Left lung (tissue), 10 donors: ENCODE measurements around the gene SLCO2B1. TPM values are rescaled to one million over a fixed set of nuclear protein-coding genes. Genes with fewer than 3 reads are reported as not detected.

ENCODE experiments used
- ATAC-seq: fragments of 200-7000 bp; cut with Tn5 transposase; one replicate; pipeline ENCODE4 v1.9.1; 2020; ENCODE audit warnings: moderate library complexity
- DNase-seq, 4 donors: peaks; one replicate each; pipeline ENCODE4 v3.0.0-alpha.2; 2013 to 2020
- H3K27ac ChIP-seq, 2 donors: fragments of 200-600 bp; sonication (generic) in 1 of 2; one replicate each; pipeline versions ENCODE4 v1.5.0 to v1.8.0; 2020 to 2021
- H3K27me3 ChIP-seq, 2 donors: fragments of 200-600 bp; sonication (generic) in 1 of 2; one replicate each; pipeline versions ENCODE4 v1.5.0 to v1.8.0; 2020 to 2021
- H3K36me3 ChIP-seq, 2 donors: fragments of 200-600 bp; sonication (generic) in 1 of 2; one replicate each; pipeline versions ENCODE4 v1.5.0 to v1.8.0; 2020 to 2021
- H3K4me1 ChIP-seq, 2 donors: fragments of 200-600 bp; one replicate each; pipeline ENCODE4 v1.8.0; 2021
- H3K4me3 ChIP-seq, 2 donors: fragments of 200-600 bp; sonication (generic) in 1 of 2; one replicate each; pipeline versions ENCODE4 v1.5.0 to v1.8.0; 2020 to 2021; ENCODE audit warnings: mild to moderate bottlenecking in 1 of 2
- H3K9me3 ChIP-seq, 2 donors: fragments of 200-600 bp; sonication (generic) in 1 of 2; one replicate each; pipeline versions ENCODE4 v1.5.0 to v1.8.0; 2020 to 2021
- intact Hi-C, 2 donors: fragments of 100-400 bp; cut with DNase I; formaldehyde crosslinking; loops; one replicate each; pipeline versions ENCODE4 v1.11.2 to v1.14.2; 2022
- polyA plus RNA-seq, 6 donors: library from polyadenylated mRNA; unstranded; fragments of 120-200 nt; gene quantifications; one replicate each; pipeline ENCODE4 v1.2.1, GENCODE V29; 2013; ENCODE audit not compliant: insufficient read length in 6 of 6
- total RNA-seq, 2 donors: library from RNA; stranded (reverse); fragmentation: NEBNext Ultra II Directional; extraction: Animal tissue kit (Norgen Biotek cat#: 25700); gene quantifications; one replicate each; pipeline ENCODE4 v1.2.1, GENCODE V29; 2021
- TF ChIP-seq, protein P1 (sequence below), 2 donors: fragments of 200-600 bp; sonication (generic) in 1 of 2; IDR thresholded peaks; one replicate each; pipeline versions ENCODE4 v1.5.0 to v1.8.0; 2021; ENCODE audit warnings: antibody characterized with exemption in 2 of 2
- donor health status: DM: no; HTN: yes; CAD: no.
- donor health status: DM: no; HTN: no; CAD: no.

Gene SLCO2B1
- total and polyA plus RNA-seq, 8 donors, result 20.5 to 220 (median 27.9) TPM

DNA sequence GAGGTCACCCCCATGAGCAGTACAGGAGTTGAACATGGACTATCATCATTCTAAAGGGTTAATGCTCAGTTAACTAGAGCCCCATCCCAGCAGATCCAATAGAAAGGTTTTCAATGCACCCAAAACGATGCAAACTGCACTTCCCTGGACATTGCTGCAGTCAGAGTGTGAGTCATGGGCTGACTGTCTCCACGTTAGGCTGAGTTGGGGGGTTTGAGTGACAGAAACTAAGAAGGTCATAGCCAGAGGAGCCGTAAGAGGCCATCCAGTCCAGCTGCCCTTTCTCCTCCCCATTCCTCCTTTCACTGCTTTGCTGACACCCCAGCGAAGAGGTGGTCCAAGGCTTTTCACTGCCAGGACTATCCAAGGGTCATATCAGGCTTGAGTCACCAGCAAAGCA lies 43.7 kb upstream of the SLCO2B1 start:
- no peak overlapping the region for H3K27ac ChIP-seq
- no peaks in the 10 kb centered on the region for H3K9me3 ChIP-seq
- DNase-seq, result no peak
- no peak for ATAC-seq
- intact Hi-C loops, result no loop called here
- H3K36me3 ChIP-seq, result no peaks in the 10 kb centered on the region
- no peaks in the 10 kb centered on the region for H3K27me3 ChIP-seq
- H3K4me3 ChIP-seq, result no peak overlapping the region
- H3K4me1 ChIP-seq, result no peaks in the 10 kb centered on the region
- TF ChIP-seq, protein P1, sequence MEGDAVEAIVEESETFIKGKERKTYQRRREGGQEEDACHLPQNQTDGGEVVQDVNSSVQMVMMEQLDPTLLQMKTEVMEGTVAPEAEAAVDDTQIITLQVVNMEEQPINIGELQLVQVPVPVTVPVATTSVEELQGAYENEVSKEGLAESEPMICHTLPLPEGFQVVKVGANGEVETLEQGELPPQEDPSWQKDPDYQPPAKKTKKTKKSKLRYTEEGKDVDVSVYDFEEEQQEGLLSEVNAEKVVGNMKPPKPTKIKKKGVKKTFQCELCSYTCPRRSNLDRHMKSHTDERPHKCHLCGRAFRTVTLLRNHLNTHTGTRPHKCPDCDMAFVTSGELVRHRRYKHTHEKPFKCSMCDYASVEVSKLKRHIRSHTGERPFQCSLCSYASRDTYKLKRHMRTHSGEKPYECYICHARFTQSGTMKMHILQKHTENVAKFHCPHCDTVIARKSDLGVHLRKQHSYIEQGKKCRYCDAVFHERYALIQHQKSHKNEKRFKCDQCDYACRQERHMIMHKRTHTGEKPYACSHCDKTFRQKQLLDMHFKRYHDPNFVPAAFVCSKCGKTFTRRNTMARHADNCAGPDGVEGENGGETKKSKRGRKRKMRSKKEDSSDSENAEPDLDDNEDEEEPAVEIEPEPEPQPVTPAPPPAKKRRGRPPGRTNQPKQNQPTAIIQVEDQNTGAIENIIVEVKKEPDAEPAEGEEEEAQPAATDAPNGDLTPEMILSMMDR (IDR thresholded peaks at IDR 0.05), result no peak

DNA sequence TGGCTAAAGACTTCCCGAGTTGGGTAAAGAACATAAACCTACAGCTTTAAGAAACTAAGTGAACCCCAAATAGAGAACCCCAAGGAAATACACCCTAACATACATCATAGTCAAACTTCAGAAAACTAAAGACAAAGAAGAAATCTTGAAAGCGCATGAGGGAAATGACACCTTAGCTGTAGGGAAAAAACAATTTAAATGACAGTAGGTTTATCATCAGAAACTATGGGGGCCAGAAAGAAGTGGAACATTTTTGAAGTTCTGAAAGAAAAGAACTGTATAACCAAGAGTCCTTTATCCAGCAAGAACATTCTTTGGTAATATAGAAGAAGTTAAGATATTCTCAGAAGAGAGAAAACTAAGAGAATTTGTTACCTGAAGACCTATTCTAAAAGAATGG lies 38.7 kb upstream of the SLCO2B1 start:
- H3K4me3 ChIP-seq, result no peak overlapping the region
- peaks cover 0 to 5% of the 10 kb centered on the region in 2 donors for H3K9me3 ChIP-seq
- no peaks in the 10 kb centered on the region for H3K4me1 ChIP-seq
- no peak for ATAC-seq
- DNase-seq, result no peak
- TF ChIP-seq, protein P1 (IDR thresholded peaks at IDR 0.05), result no peak
- no peak overlapping the region for H3K27ac ChIP-seq
- intact Hi-C loops, result no loop called here
- no peaks in the 10 kb centered on the region for H3K36me3 ChIP-seq
- H3K27me3 ChIP-seq, result no peaks in the 10 kb centered on the region

DNA sequence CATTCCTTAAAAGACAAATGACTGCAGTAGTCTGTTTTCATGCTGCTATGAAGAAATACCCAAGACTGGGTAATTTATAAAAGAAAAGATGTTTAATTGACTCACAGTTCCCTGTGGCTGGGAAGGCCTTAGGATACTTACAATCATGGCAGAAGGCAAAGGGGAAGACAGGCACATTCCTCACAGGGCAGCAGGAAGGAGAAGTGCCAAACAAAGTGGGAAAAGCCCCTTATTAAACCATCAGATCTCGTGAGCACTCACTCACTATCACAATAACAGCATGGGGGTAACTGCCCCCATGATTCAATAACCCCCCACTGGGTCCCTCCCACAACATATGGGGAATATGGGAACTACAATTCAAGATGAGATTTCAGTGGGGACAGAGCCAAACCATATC lies 37.9 kb upstream of the SLCO2B1 start:
- ATAC-seq (no peak), DNase-seq (no peak)
- intact Hi-C loops, result no loop called here

DNA sequence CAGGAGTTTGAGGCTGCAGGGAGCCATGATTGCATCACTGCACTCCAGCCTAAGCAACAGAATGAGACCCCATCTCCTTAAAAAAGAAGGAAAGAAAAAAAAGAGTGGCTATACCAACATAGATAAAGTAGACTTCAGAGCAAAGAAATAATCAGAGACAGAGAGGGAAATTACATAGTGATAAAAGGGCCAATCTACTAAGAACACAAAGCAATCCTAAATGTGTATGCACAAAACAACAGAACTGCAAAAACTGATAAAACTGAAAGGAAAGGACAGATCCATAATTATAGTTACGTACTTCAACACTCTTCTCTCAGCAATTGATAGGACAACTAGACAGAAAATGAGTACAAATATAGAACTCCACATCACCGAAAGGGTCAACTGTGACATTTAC lies 36.4 kb upstream of the SLCO2B1 start:
- TF ChIP-seq, protein P1 (IDR thresholded peaks at IDR 0.05), result no peak
- no peak overlapping the region for H3K4me3 ChIP-seq
- no peaks in the 10 kb centered on the region for H3K36me3 ChIP-seq
- no peak overlapping the region for H3K27ac ChIP-seq
- peaks cover 0 to 14% of the 10 kb centered on the region in 2 donors for H3K9me3 ChIP-seq
- no peak for ATAC-seq
- no peak for DNase-seq
- H3K27me3 ChIP-seq, result no peaks in the 10 kb centered on the region
- H3K4me1 ChIP-seq, result no peaks in the 10 kb centered on the region
- intact Hi-C loops, result no loop called here

More for the DNA sequence above, 37.9 kb upstream of the SLCO2B1 start:
- H3K9me3 ChIP-seq, result peaks cover 0 to 5% of the 10 kb centered on the region in 2 donors
- H3K36me3 ChIP-seq, result no peaks in the 10 kb centered on the region
- no peaks in the 10 kb centered on the region for H3K4me1 ChIP-seq
- no peaks in the 10 kb centered on the region for H3K27me3 ChIP-seq
- H3K4me3 ChIP-seq, result no peak overlapping the region
- TF ChIP-seq, protein P1 (IDR thresholded peaks at IDR 0.05), result no peak
- H3K27ac ChIP-seq, result no peak overlapping the region

DNA sequence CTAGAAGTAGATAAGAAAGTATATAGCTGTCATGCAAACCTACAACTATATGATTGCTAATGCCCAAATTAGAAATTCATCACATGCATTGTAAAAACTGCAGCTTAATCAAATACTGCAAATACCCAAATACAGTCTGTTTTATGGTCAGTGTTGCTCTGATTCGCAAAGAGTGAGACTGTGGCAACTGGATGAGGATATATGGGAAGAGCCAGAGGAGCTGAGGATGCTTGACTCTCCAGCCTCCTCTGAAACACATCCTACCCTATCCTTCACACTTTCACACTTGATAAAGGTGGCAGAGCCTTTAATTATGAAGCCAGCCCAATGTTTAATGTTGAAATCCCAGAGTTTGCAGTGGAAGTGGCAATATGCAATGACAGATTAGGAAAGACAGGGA lies 32.3 kb upstream of the SLCO2B1 start:
- DNase-seq (no peak), ATAC-seq (no peak)
- Histone ChIP-seq H3K27ac (no peak overlapping the region), H3K9me3 (peaks cover 0 to 15% of the 10 kb centered on the region in 2 donors), H3K36me3 (no peaks in the 10 kb centered on the region), H3K27me3 (no peaks in the 10 kb centered on the region), H3K4me3 (no peak overlapping the region), H3K4me1 (no peaks in the 10 kb centered on the region)
- intact Hi-C loops, result no loop called here
- TF ChIP-seq, protein P1 (IDR thresholded peaks at IDR 0.05), result no peak
